Ishikawa (cell line): ENCODE measurements around the gene POU2F1.

Source experiments
- CEBPB ChIP-seq: IDR thresholded peaks from 2 replicates; pipeline ENCODE4 v1.6.1; 2012
- CREB1 ChIP-seq: IDR thresholded peaks from 2 replicates; pipeline ENCODE4 v1.6.1; 2012; ENCODE audit warnings: low read depth
- EGR1 ChIP-seq: IDR thresholded peaks from 2 replicates; pipeline ENCODE4 v1.6.1; 2012
- EP300 ChIP-seq: IDR thresholded peaks from 2 replicates; pipeline ENCODE4 v1.6.1; 2012; ENCODE audit warnings: borderline replicate concordance
- FOXM1 ChIP-seq: IDR thresholded peaks from 2 replicates; pipeline ENCODE4 v1.6.1; 2012; ENCODE audit warnings: low read depth, borderline replicate concordance
- NFIC ChIP-seq: IDR thresholded peaks from 2 replicates; pipeline ENCODE4 v1.6.1; 2012
- RAD21 ChIP-seq: IDR thresholded peaks from 2 replicates; pipeline ENCODE4 v1.6.1; 2012; ENCODE audit warnings: low read depth
- TAF1 ChIP-seq: IDR thresholded peaks from 2 replicates; pipeline ENCODE4 v1.6.1; 2012; ENCODE audit warnings: low read depth, mild to moderate bottlenecking
- TCF12 ChIP-seq: IDR thresholded peaks from 2 replicates; pipeline ENCODE4 v1.6.1; 2012; ENCODE audit warnings: low read depth
- TEAD4 ChIP-seq: IDR thresholded peaks from 2 replicates; pipeline ENCODE4 v1.6.1; 2012
- YY1 ChIP-seq: IDR thresholded peaks from 2 replicates; pipeline ENCODE4 v1.6.1; 2012; ENCODE audit warnings: low read depth
- ZBTB7A ChIP-seq: IDR thresholded peaks from 2 replicates; pipeline ENCODE4 v1.6.1; 2012; ENCODE audit warnings: low read depth
- TF ChIP-seq, protein P1 (sequence below): IDR thresholded peaks from 2 replicates; pipeline ENCODE4 v1.6.1; 2012
- TF ChIP-seq, protein P2 (sequence below): IDR thresholded peaks from 2 replicates; pipeline ENCODE4 v1.6.1; 2012
- TF ChIP-seq, protein P3 (sequence below): IDR thresholded peaks from 2 replicates; pipeline ENCODE4 v1.6.1; 2012; ENCODE audit warnings: low read depth, mild to moderate bottlenecking

Gene POU2F1

DNA sequence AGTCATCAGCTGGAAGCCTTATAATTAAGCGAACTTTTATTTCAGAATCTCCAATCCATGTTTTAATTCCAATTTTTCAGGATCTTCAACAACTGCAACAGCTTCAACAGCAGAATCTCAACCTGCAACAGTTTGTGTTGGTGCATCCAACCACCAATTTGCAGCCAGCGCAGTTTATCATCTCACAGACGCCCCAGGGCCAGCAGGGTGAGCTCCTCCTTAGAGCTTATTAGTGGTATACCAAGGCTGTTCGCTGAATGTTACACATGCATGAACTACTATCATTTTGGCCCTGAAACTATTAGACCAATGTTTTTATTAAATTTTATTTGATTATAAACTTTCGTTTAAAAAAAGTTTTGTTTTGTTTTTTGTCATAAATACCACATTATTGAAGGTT lies 155.3 kb downstream of the POU2F1 start:
- TF ChIP-seq ZBTB7A (no peak), RAD21 (no peak), YY1 (no peak), TAF1 (no peak), TEAD4 (no peak), CREB1 (no peak), CEBPB (no peak), TCF12 (no peak), EGR1 (no peak), NFIC (no peak), FOXM1 (no peak), EP300 (no peak)
- TF ChIP-seq, protein P1, sequence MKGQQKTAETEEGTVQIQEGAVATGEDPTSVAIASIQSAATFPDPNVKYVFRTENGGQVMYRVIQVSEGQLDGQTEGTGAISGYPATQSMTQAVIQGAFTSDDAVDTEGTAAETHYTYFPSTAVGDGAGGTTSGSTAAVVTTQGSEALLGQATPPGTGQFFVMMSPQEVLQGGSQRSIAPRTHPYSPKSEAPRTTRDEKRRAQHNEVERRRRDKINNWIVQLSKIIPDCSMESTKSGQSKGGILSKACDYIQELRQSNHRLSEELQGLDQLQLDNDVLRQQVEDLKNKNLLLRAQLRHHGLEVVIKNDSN = no peak
- TF ChIP-seq, protein P2, sequence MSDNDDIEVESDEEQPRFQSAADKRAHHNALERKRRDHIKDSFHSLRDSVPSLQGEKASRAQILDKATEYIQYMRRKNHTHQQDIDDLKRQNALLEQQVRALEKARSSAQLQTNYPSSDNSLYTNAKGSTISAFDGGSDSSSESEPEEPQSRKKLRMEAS = no peak
- TF ChIP-seq, protein P3, sequence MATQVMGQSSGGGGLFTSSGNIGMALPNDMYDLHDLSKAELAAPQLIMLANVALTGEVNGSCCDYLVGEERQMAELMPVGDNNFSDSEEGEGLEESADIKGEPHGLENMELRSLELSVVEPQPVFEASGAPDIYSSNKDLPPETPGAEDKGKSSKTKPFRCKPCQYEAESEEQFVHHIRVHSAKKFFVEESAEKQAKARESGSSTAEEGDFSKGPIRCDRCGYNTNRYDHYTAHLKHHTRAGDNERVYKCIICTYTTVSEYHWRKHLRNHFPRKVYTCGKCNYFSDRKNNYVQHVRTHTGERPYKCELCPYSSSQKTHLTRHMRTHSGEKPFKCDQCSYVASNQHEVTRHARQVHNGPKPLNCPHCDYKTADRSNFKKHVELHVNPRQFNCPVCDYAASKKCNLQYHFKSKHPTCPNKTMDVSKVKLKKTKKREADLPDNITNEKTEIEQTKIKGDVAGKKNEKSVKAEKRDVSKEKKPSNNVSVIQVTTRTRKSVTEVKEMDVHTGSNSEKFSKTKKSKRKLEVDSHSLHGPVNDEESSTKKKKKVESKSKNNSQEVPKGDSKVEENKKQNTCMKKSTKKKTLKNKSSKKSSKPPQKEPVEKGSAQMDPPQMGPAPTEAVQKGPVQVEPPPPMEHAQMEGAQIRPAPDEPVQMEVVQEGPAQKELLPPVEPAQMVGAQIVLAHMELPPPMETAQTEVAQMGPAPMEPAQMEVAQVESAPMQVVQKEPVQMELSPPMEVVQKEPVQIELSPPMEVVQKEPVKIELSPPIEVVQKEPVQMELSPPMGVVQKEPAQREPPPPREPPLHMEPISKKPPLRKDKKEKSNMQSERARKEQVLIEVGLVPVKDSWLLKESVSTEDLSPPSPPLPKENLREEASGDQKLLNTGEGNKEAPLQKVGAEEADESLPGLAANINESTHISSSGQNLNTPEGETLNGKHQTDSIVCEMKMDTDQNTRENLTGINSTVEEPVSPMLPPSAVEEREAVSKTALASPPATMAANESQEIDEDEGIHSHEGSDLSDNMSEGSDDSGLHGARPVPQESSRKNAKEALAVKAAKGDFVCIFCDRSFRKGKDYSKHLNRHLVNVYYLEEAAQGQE = no peak

DNA sequence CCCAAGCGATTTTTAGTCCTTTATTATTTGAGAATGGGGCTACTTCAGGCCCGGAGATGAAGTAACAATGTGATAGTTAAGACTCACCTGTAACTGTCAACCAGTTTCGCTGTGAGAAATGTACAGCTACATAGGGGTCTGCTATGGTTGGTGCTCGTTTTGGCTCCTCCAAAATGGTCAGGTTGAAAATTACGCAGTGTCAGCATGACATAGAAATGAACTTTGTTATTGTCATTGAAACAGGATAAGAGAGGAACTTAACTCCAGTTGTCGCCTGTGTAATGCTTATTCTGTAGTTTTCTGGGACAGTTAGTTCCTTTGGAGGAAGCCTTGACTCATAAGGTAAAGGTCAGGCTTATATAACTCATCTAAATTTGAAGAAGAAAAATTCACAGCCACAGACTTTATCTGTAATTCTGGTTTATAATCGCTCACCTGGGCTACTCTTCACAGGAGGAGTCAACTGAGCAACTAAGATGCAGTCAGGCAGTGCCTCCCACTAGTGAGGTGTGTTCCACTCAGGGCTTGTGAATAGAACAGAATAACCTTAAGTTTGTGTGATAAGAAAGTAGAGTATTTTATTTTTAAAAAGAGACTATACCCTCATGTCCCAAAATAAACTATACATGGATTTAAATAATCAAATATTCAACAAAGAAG lies 166.7 kb downstream of the POU2F1 start:
- no peak for TF ChIP-seq RAD21
- no peak for TF ChIP-seq EGR1
- TF ChIP-seq TCF12 = no peak
- TF ChIP-seq CREB1 = no peak
- no peak for TF ChIP-seq TEAD4
- no peak for TF ChIP-seq EP300
- TF ChIP-seq, protein P3 = no peak
- TF ChIP-seq TAF1 = no peak
- TF ChIP-seq CEBPB = no peak
- TF ChIP-seq, protein P2 = no peak
- no peak for TF ChIP-seq NFIC
- no peak for TF ChIP-seq FOXM1
- no peak for TF ChIP-seq ZBTB7A

DNA sequence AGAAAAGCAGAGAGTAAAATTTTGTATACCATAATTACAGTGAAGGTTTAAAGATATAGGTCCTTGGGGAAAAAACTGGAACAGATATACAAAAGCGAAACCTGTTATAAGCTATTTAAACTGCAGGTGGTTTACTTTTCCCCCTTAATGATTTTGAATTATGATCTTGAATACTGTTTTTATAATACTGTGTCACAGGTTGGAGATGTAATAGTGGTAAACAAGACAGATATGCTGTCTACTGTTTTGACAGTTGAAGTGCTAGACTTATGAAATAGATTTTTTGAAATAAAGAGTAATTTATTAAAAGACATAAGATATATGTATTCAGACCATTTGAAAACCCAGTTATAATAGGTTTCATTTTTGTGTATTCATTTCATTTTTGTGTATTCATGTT lies 168.3 kb downstream of the POU2F1 start:
- TF ChIP-seq NFIC = no peak
- TF ChIP-seq RAD21 = no peak
- TF ChIP-seq CEBPB = no peak
- no peak for TF ChIP-seq TAF1
- TF ChIP-seq FOXM1 = no peak
- no peak for TF ChIP-seq TEAD4
- no peak for TF ChIP-seq ZBTB7A
- TF ChIP-seq TCF12 = no peak
- TF ChIP-seq, protein P1 = no peak
- TF ChIP-seq CREB1 = no peak
- no peak for TF ChIP-seq EP300

DNA sequence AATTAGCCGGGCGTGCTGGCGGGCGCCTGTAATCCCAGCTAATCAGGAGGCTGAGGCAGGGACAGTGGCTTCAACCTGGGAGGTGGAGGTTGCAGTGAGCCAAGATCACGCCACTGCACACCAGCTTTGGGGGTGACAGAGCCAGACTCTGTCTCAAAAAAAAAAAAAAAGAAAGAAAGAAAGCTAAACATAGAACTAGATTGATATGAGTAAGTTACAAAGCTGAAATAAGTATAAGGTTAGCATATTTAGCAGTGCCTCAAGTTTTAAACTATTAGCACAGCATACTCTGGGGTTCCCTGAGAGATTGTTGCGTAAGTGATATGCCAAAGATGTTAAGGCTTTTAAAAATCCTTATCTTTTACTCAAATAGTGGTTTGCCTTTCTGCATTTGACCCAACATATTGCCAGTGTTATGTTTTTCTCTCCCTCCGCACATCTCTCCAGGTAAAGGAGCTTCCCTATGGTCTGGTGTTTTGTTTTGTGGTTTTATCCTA lies 171.6 kb downstream of the POU2F1 start:
- TF ChIP-seq EP300 (no peak), TCF12 (no peak), TEAD4 (no peak), RAD21 (no peak), NFIC (no peak), CEBPB (no peak), FOXM1 (no peak), EGR1 (no peak), ZBTB7A (no peak), TAF1 (no peak)
- TF ChIP-seq, protein P1 = no peak
- TF ChIP-seq, protein P2 = no peak
- TF ChIP-seq, protein P3 = no peak
